Epithelial cell of esophagus (primary cell): ENCODE data around the gene ZNRF2.
A peak's percentile ranks its signal among the peaks of the same experiment; 100 is the strongest.

Source experiments
- DNase-seq: peaks from one replicate; pipeline ENCODE4 v3.0.0; 2010; ENCODE audit warnings: low read depth
- H3K4me3 ChIP-seq: 2 replicates; pipeline ENCODE4 v1.5.1; 2011; ENCODE audit warnings: mild to moderate bottlenecking, low read length, control low read depth
- TF ChIP-seq, protein P1 (sequence below): IDR thresholded peaks from 2 replicates; pipeline ENCODE4 v1.5.1; 2011; ENCODE audit warnings: low read depth, mild to moderate bottlenecking, low read length, control low read depth, inconsistent platforms; ENCODE audit not compliant: insufficient read depth; ENCODE audit errors: missing control alignments

ZNRF2 gene

DNA sequence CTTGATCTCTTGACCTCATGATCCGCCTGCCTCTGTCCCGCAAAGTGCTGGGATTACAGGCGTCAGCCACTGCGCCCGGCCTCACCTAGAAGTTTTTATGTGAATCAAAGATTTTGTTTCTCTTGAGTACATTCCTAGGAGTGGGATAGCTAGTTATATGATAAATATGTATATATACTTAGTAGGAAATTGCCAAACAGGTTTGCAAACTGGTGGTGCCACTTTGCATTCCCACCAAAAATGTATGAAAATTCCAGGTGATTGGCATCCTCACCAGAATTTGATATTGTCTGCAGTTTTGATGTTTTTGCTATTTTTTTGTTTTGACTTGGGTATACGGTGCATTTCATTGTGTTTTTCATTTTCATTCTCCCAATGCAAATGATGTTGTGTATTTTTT, 107.4 kb downstream of the ZNRF2 start:
- DNase-seq = no peak
- H3K4me3 ChIP-seq = no peak overlapping the region
- TF ChIP-seq, protein P1, sequence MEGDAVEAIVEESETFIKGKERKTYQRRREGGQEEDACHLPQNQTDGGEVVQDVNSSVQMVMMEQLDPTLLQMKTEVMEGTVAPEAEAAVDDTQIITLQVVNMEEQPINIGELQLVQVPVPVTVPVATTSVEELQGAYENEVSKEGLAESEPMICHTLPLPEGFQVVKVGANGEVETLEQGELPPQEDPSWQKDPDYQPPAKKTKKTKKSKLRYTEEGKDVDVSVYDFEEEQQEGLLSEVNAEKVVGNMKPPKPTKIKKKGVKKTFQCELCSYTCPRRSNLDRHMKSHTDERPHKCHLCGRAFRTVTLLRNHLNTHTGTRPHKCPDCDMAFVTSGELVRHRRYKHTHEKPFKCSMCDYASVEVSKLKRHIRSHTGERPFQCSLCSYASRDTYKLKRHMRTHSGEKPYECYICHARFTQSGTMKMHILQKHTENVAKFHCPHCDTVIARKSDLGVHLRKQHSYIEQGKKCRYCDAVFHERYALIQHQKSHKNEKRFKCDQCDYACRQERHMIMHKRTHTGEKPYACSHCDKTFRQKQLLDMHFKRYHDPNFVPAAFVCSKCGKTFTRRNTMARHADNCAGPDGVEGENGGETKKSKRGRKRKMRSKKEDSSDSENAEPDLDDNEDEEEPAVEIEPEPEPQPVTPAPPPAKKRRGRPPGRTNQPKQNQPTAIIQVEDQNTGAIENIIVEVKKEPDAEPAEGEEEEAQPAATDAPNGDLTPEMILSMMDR = no peak

DNA sequence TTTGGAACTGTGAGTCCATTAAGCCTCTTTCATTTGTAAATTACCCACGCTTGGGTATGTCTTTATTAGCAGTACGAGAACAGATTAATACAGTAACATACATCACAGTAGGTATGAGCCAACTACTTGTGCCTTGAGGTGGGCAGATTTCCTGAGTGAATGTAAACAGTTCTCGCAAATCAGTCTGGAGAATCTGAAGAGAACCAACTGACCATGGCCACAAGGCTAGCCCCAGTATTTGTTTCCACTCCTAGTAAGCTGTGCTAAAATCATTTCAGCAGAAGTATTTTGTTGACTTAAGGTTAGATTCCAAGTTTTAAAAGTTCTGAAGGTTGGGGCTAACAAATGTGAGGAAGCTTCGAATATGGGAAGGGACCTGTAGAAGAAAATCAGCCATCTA, 111.3 kb downstream of the ZNRF2 start:
- TF ChIP-seq, protein P1 = no peak
- no peak for DNase-seq
- H3K4me3 ChIP-seq = no peak overlapping the region

DNA sequence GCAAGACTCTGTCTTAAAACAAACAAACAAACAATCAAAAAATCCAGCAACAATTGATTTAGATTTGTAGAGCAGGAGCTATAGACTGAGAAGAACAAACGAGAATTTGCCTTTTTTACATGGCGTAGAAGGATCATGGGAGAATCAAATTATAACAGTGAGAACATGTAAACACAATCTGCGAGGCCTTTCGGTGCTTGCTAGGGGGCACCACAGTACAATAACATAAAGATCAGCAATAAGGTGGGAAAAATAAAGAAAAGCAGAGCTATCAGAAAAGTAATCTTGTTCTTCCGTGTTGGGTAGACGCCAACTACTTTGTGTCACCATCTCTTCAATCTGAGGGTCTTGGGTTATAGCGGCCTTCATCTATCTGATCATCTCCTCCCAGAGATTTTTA, 112.0 kb downstream of the ZNRF2 start:
- DNase-seq = no peak
- H3K4me3 ChIP-seq = no peak overlapping the region
- TF ChIP-seq, protein P1 = no peak

DNA sequence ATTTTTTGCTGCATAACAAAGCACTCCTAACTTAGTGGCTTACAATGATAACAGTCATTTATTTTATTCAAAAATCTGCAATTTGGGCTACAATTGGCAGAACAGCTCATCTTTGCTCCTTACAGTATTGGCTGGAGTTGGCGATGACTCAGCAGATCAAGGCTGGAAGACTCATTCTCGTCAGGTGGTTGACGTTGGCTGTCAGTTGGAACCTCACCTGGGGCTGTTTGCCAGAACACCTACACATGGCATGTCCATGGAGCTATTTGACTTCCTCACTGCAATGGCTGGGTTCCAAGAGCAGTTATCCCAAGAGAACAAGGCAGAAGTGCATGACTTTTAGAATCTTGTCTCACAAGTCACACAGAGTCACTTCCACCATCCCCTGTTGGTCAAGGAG, 119.1 kb downstream of the ZNRF2 start:
- no peak overlapping the region for H3K4me3 ChIP-seq
- TF ChIP-seq, protein P1 = no peak
- DNase-seq = peak; percentile 98

DNA sequence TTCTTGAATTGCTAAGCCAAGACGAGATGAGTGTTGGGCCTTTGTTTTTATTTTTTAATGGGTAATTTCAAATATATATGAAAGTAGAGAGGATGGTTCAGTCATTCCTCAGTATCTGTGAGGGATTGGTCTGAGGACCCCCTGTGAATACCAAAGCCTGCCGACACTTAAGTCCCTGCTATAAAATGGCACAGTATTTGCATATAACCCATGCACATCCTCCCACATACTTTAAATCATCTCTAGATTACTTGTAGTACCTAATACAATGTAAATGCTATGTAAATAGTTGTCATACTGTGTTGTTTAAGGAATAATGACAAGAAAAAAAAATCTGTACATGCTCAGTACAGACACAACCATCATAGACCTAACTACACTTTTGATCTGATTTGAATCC, 120.8 kb downstream of the ZNRF2 start:
- H3K4me3 ChIP-seq = no peak overlapping the region
- no peak for DNase-seq
- TF ChIP-seq, protein P1 = no peak

DNA sequence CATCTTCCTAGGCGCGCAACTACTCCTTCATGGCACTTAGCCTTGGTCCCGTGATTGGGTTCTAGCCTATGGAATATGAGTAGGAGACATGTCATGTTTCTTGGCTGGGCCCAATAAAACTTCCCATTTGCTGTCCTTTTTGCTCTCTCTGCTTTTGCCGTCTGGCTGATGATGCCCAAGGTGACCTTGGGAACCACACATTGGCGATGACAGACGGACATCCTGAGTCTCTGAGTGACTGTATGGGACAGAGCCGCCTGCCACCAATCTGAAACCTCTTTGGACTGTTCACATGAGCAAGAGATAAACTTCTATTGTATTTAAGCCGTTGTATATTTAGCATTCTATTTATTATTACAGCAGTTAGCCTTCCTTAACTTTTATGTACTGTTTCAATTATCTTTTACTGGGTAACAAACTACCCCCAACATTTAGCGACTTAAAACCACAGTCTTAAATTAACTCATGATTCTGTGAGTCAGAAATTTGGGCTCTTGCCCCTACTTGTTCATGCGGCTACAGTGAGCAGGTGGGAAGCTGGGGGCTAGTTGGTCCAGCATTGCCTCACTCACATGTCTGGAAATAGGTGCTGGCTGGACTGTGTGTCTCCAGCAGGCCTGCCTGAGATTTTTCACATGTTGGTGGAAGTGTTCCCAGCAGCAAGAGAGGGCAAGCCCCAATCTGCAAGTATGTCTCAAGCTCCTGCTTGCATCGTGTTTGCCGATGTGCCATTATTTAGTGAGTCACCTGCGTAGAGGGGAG, 122.4 kb downstream of the ZNRF2 start:
- TF ChIP-seq, protein P1 = no peak
- H3K4me3 ChIP-seq = no peak overlapping the region
- DNase-seq = peak; percentile 100

DNA sequence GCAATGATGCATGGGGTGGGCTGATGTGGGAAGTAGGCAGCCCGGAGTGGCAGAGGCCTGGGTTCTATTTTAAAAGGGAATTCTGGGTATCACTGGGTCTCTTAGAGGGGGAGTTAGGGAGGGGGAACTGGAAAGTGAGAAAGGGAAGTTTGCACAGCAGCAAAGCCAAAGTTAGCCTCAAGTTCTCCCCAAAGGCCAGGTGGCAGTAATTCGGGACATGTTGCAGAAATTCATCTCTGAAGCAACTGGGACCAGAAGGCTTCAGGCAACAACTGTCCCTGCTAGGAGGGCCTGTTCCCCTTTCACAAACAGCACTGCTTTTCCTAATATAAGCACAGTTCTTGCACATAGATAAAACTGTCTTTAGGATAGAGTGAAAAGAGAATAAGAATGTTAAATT, 126.8 kb downstream of the ZNRF2 start:
- no peak overlapping the region for H3K4me3 ChIP-seq
- DNase-seq = no peak
- TF ChIP-seq, protein P1 = no peak
